Kidney epithelial cell (primary cell): Measurements from ENCODE around the gene BNIP5. TPM values are rescaled to one million over a fixed set of nuclear protein-coding genes. Genes with fewer than 3 reads are reported as not detected.

Experiments
- DNase-seq: peaks from one replicate; pipeline ENCODE4 v3.0.0-alpha.2; 2010; ENCODE audit warnings: low read depth
- H3K27me3 ChIP-seq: 2 replicates; pipeline ENCODE4 v1.6.0; 2011; ENCODE audit warnings: low read length; ENCODE audit not compliant: control insufficient read depth, insufficient read depth
- H3K36me3 ChIP-seq: 2 replicates; pipeline ENCODE4 v1.5.1; 2011; ENCODE audit warnings: low read length; ENCODE audit not compliant: control insufficient read depth, insufficient read depth
- H3K4me3 ChIP-seq: 2 replicates; pipeline ENCODE4 v1.5.1; 2011; ENCODE audit warnings: low read depth, mild to moderate bottlenecking, control low read depth, low read length
- total RNA-seq: library from RNA; depleted of rRNA; stranded (reverse); fragments of >200 nt; gene quantifications from 2 replicates; pipeline ENCODE4 v1.2.3, GENCODE V29; 2015
- TF ChIP-seq, protein P1 (sequence below): IDR thresholded peaks from 2 replicates; pipeline ENCODE4 v1.5.1; 2011; ENCODE audit warnings: mild to moderate bottlenecking, moderate library complexity, low read length, control low read depth, inconsistent platforms; ENCODE audit not compliant: insufficient read depth, poor library complexity, severe bottlenecking

BNIP5 gene
- total RNA-seq, 1 donor from 2014 or later, result not detected

DNA sequence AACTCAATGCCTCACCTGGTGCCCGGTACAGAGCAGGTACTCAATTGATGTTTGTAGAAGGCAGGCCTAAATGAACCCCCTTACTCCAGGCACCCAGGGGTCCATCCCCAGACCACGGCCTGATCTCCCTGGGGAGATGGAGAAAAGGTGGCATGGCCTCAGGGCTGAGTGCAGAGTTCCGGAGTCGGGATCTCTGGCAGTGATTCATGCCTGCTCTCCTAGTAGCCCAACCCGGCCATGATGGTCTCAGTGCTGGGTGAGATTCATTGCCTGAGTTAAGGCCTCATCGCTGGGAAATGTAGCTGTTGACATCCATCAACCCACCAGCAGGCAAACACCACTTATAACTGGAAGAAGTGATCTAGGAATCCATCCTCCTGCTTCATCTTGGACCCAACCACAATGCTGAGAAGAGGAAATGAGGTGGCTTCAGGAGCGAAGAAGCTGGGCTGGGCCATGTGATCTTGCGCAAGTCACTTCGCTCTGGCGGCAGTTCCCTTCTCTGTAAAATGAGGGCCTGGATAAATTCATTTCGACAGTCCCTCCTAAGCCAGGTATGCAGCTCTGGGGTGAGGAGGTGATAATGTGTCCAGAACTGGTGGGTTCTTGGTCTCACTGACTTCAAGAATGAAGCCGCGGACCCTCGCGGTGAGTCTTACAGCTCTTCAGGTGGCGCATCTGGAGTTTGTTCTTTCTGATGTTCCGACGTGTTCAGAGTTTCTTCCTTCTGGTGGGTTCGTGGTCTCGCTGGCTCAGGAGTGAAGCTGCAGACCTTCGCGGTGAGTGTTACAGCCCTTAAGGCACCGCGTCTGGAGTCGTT, 26.1 kb upstream of the BNIP5 start:
- DNase-seq, result no peak
- Histone ChIP-seq H3K36me3 (no peaks in the 10 kb centered on the region), H3K27me3 (no peaks in the 10 kb centered on the region), H3K4me3 (no peak overlapping the region)
- TF ChIP-seq, protein P1, sequence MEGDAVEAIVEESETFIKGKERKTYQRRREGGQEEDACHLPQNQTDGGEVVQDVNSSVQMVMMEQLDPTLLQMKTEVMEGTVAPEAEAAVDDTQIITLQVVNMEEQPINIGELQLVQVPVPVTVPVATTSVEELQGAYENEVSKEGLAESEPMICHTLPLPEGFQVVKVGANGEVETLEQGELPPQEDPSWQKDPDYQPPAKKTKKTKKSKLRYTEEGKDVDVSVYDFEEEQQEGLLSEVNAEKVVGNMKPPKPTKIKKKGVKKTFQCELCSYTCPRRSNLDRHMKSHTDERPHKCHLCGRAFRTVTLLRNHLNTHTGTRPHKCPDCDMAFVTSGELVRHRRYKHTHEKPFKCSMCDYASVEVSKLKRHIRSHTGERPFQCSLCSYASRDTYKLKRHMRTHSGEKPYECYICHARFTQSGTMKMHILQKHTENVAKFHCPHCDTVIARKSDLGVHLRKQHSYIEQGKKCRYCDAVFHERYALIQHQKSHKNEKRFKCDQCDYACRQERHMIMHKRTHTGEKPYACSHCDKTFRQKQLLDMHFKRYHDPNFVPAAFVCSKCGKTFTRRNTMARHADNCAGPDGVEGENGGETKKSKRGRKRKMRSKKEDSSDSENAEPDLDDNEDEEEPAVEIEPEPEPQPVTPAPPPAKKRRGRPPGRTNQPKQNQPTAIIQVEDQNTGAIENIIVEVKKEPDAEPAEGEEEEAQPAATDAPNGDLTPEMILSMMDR, result no peak

DNA sequence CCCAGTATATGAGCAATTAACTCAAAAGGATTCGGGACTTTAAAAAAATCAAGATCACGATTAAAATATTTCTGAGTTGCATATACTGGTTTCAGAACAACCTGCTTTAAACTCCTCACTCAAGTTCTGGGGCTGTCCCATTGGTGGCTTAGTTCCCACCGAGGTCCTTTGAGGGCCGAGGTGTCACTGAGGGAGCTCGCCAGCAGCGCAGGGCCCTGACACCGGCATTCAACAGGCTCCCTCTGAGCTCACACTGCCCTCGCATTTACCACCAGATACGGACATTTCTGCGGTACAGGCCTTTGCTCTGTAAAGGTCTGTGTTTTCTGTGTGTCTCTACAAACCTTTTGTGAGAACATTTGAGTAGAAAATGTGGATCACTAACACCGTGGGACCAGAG, 24.4 kb upstream of the BNIP5 start:
- Histone ChIP-seq H3K36me3 (no peaks in the 10 kb centered on the region), H3K4me3 (no peak overlapping the region), H3K27me3 (no peaks in the 10 kb centered on the region)
- TF ChIP-seq, protein P1, result no peak
- no peak for DNase-seq

DNA sequence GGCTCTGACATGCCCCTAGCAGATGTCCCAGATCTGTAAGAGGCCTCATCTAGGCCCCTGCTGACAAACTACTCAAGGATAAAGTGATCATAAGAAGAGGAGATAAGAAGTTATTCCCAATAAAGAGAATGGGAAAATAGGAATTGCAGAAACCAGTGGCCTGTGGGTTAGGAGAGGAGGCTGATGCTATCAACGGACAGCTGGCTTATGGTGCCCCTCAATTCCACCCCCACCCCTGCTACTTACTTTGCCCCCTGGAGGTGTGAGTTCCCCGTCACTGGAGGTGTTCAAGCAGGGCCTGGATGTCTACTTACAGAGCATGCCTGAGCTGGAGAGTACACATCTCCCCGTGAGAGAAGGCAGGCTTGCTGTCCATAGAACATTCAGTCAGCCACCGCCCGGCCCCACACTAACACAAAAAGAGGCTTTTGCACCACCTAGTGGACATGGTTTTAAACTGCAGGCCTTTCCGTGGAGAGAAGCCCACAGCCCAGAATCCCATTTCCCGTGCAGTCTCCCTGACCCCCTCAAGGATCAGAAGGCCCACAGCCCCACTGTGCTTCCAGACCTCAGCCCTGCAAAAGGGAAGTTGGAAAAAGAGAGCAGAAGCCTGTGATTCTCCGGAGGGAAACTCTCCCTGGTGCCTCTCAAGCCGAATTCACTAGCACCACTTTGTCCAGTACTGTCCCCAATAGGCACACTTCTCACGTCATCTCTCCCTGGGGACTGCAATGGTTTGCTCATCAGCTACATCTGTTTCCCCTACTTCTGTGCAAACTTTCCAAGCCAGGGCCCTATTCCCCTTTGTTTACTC, 23.8 kb upstream of the BNIP5 start:
- DNase-seq, result no peak
- Histone ChIP-seq H3K4me3 (no peak overlapping the region), H3K36me3 (no peaks in the 10 kb centered on the region), H3K27me3 (no peaks in the 10 kb centered on the region)
- TF ChIP-seq, protein P1, result peak; percentile 83

DNA sequence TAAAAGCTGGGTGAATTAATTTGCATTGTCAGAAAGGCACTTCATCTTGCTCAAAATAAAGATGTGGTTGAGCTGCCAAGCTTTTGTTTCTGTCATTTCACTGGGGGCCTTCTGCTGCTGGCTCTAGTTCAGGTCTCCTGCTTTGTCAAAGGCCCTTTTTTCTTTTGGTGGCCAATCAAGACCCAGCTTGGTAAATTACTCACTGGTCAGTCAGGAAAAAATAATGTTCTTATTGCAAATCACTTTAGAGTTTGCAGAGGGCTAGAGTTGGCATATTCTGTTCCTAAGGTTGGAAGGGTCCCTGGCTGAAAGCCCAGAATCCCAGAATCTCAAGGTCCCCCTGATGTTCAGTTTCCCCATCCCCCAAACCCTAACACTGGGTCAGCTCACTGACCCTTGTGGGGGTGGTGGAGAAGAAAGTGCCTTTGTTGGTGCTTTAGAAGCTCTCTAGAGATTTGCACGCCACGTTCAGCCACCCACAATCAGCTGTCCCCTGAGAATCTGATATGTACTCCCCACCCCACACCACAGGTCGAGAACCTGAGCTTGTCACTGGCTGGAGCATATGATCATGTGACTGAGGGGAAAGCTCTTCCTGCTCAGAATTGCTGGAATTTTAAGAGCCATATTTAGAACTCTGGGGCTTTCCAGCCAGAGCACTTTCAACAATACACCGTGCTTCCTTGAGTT, 21.7 kb upstream of the BNIP5 start:
- no peak overlapping the region for H3K4me3 ChIP-seq

DNA sequence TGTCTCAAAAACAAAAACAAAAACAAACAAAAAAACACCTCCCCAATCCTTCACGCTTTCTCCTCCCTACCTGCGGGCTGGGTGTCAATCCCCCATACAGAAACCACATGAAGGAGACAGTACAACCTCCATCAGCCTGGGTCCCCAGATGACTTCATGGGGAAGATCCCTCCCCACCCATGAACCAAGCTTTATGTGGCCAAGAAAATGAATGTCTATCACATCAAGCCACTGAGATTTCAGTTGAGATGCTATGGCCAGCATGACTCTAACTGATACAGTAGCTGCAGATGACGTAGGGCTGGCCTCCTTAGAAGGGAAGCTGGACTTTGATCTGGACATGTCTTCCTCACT, 21.2 kb upstream of the BNIP5 start:
- Histone ChIP-seq H3K27me3 (no peaks in the 10 kb centered on the region), H3K36me3 (no peaks in the 10 kb centered on the region), H3K4me3 (no peak overlapping the region)
- TF ChIP-seq, protein P1, result no peak
- no peak for DNase-seq

More for the DNA sequence above, 21.7 kb upstream of the BNIP5 start:
- DNase-seq, result no peak
- TF ChIP-seq, protein P1, result no peak
- H3K27me3 ChIP-seq, result no peaks in the 10 kb centered on the region
- no peaks in the 10 kb centered on the region for H3K36me3 ChIP-seq
